ENCODE measurements around the gene MLLT3.

GRCh38 chr9:20349568-20349967 lies 272.7 kb downstream of the MLLT3 start:
- TF ChIP-seq CTCF (IDR thresholded peaks at IDR 0.05) (no peak), POLR2A (IDR thresholded peaks at IDR 0.05) (no peak), EP300 (IDR thresholded peaks at IDR 0.05) (no peak)
